HepG2 (cell line): ENCODE results near the gene SELL. TPM values are rescaled to one million over a fixed set of nuclear protein-coding genes. Genes with fewer than 3 reads are reported as not detected.

Experiments
- BCLAF1 ChIP-seq: fragments of 450-650 bp; IDR thresholded peaks from 2 replicates; pipeline ENCODE4 v1.6.1; 2017; ENCODE audit warnings: mild to moderate bottlenecking
- KDM2A ChIP-seq: sonication (generic); formaldehyde crosslinking; IDR thresholded peaks from 2 replicates; pipeline ENCODE4 v1.4.0; 2020; ENCODE audit warnings: low read depth, missing genetic modification reagents, borderline replicate concordance
- MTA3 ChIP-seq: sonication (generic); formaldehyde crosslinking; IDR thresholded peaks from 2 replicates; pipeline ENCODE4 v1.4.0; 2020; ENCODE audit warnings: missing genetic modification reagents
- PAX8 ChIP-seq: sonication (generic); formaldehyde crosslinking; IDR thresholded peaks from 2 replicates; pipeline ENCODE4 v1.8.0; 2022; ENCODE audit warnings: mild to moderate bottlenecking, missing genetic modification reagents, borderline replicate concordance
- POGZ ChIP-seq: sonication (generic); formaldehyde crosslinking; IDR thresholded peaks from 2 replicates; pipeline ENCODE4 v1.4.0; 2020; ENCODE audit warnings: mild to moderate bottlenecking, missing genetic modification reagents
- SMYD3 ChIP-seq: sonication (generic); formaldehyde crosslinking; IDR thresholded peaks from 2 replicates; pipeline ENCODE4 v1.8.1; 2023; ENCODE audit warnings: mild to moderate bottlenecking, missing genetic modification reagents
- SNRNP70 ChIP-seq: fragments of 200-400 bp; formaldehyde crosslinking; IDR thresholded peaks from 2 replicates; pipeline ENCODE4 v1.6.1; 2017; ENCODE audit warnings: mild to moderate bottlenecking, low read depth, low read length, moderate library complexity
- SRSF4 ChIP-seq: fragments of 200-400 bp; formaldehyde crosslinking; IDR thresholded peaks from one replicate; pipeline ENCODE4 v1.6.1; 2018; ENCODE audit warnings: mild to moderate bottlenecking, low read depth, low read length, moderate library complexity; ENCODE audit not compliant: poor library complexity, severe bottlenecking
- TCF7L2 ChIP-seq: IDR thresholded peaks from 2 replicates; pipeline ENCODE4 v1.6.1; 2011; ENCODE audit warnings: mild to moderate bottlenecking, low read depth, low read length, moderate library complexity
- TSC22D2 ChIP-seq: sonication (generic); formaldehyde crosslinking; IDR thresholded peaks from 2 replicates; pipeline ENCODE4 v1.5.1; 2020; ENCODE audit warnings: missing genetic modification reagents, mild to moderate bottlenecking, borderline replicate concordance
- ZNF354B ChIP-seq: sonication (generic); formaldehyde crosslinking; IDR thresholded peaks from 2 replicates; pipeline ENCODE4 v1.8.0; 2022; ENCODE audit warnings: mild to moderate bottlenecking, missing genetic modification reagents
- ZNF7 ChIP-seq: IDR thresholded peaks from 2 replicates; pipeline ENCODE4 v1.6.1; 2016; ENCODE audit warnings: missing biosample characterization, missing genetic modification reagents
- ZNF703 ChIP-seq: sonication (generic); formaldehyde crosslinking; IDR thresholded peaks from 2 replicates; pipeline ENCODE4 v1.5.1; 2020; ENCODE audit warnings: missing genetic modification reagents, mild to moderate bottlenecking, moderate library complexity, borderline replicate concordance
- polyA plus RNA-seq, 8 experiments: library from polyadenylated mRNA; depleted of rRNA in 3 of 8; stranded (reverse) in 7 of 8; unstranded in 1 of 8; fragments of >200 nt; fragmentation: Illumina TruSeq in 4 of 8; extraction: Trizol in 4 of 8; gene quantifications; 2 replicates each; pipeline versions ENCODE4 v1.2.1 to v1.2.3, GENCODE V29; 2011 to 2016; ENCODE audit warnings: low read depth in 4 of 8, missing spikeins in 1 of 8, mixed read lengths in 1 of 8; ENCODE audit not compliant: insufficient read depth in 1 of 8
- total RNA-seq, 5 experiments: library from RNA; depleted of rRNA; stranded (reverse); fragments of >200 nt; fragmentation: Illumina TruSeq; extraction: Trizol; gene quantifications; 2 replicates each; pipeline ENCODE4 v1.2.3, GENCODE V29; 2016; ENCODE audit warnings: low read depth in 1 of 5
- TF ChIP-seq, protein P1 (sequence below): sonication (generic); formaldehyde crosslinking; IDR thresholded peaks from 2 replicates; pipeline ENCODE4 v1.4.0; 2020; ENCODE audit warnings: missing genetic modification reagents
- TF ChIP-seq, protein P2 (sequence below): sonication (generic); formaldehyde crosslinking; IDR thresholded peaks from 2 replicates; pipeline ENCODE4 v1.5.0; 2020; ENCODE audit warnings: mild to moderate bottlenecking, missing genetic modification reagents, borderline replicate concordance
- TF ChIP-seq, protein P3 (sequence below): sonication (generic); formaldehyde crosslinking; IDR thresholded peaks from 2 replicates; pipeline ENCODE4 v1.4.0; 2020; ENCODE audit warnings: missing genetic modification reagents

SELL gene
- total and polyA plus RNA-seq, 2 of the 13 experiments (the other 11 are each of a cell fraction or from before 2014, with no cell fraction given): 0.13 to 0.18 TPM

DNA sequence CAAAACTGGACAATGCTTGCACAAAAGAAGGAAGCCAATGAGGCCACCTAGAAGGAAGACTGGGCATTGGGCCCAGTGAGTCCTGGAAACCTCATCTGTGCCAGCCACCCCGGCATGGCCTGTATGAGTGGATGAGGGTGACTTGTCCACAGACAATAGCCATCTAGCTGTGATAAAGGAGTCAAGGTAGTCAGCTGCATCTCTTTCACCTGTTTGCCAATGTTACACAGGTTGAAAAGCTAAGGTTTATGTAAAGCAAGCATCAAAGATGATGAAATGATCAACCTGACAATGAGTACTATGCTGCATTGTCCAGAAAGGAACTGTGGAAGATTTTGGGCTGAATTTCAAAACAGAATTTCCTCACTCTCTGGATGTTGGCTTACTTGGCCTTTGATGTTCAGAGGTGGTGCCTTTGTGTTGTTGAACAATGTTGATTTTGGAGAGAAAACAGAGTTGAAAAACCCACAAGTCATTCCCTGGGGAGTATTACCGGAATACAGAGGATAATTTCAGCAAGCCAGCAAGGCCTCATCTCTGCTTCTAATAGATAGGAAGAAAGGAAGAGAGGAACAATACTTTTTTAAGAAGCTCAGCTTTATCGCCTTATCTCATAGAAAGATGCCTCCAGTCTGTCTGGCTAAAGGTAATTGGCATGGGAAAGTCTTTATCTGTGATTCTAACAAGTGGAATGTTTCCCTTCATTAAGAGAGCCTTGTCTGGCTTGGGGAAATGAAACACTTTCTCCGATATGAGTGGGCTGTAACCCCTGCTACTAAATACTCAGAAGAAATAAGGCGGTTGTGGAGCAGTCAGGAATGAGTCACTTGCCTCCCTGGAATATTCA, 33.8 kb upstream of the SELL start (continued):
- TF ChIP-seq, protein P1, sequence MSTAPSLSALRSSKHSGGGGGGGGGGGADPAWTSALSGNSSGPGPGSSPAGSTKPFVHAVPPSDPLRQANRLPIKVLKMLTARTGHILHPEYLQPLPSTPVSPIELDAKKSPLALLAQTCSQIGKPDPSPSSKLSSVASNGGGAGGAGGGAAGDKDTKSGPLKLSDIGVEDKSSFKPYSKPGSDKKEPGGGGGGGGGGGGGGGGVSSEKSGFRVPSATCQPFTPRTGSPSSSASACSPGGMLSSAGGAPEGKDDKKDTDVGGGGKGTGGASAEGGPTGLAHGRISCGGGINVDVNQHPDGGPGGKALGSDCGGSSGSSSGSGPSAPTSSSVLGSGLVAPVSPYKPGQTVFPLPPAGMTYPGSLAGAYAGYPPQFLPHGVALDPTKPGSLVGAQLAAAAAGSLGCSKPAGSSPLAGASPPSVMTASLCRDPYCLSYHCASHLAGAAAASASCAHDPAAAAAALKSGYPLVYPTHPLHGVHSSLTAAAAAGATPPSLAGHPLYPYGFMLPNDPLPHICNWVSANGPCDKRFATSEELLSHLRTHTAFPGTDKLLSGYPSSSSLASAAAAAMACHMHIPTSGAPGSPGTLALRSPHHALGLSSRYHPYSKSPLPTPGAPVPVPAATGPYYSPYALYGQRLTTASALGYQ: 0 out of 2 replicates have a peak, but pooled peaks have one; percentile 51
- TF ChIP-seq SNRNP70: no peak
- TF ChIP-seq BCLAF1: no peak
- no peak for TF ChIP-seq MTA3 (CRISPR knock-in tag)
- TF ChIP-seq TCF7L2: peak; percentile 97
- TF ChIP-seq SMYD3 (CRISPR knock-in tag): no peak
- no peak for TF ChIP-seq ZNF7 (CRISPR knock-in tag)
- TF ChIP-seq, protein P2, sequence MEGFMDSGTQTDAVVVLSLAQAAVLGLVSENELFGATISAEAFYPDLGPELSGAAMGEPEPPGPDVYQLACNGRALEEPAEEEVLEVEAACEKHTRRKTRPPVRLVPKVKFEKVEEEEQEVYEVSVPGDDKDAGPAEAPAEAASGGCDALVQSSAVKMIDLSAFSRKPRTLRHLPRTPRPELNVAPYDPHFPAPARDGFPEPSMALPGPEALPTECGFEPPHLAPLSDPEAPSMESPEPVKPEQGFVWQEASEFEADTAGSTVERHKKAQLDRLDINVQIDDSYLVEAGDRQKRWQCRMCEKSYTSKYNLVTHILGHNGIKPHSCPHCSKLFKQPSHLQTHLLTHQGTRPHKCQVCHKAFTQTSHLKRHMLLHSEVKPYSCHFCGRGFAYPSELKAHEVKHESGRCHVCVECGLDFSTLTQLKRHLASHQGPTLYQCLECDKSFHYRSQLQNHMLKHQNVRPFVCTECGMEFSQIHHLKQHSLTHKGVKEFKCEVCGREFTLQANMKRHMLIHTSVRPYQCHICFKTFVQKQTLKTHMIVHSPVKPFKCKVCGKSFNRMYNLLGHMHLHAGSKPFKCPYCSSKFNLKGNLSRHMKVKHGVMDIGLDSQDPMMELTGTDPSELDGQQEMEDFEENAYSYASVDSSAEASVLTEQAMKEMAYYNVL: 0 out of 2 replicates have a peak, but pooled peaks have one; percentile 49
- TF ChIP-seq ZNF354B: no peak
- no peak for TF ChIP-seq PAX8
- TF ChIP-seq KDM2A (CRISPR knock-in tag): 0 out of 2 replicates have a peak, but pooled peaks have one; percentile 26
- no peak for TF ChIP-seq SRSF4
- peak; percentile 27; the same call in 1 of the 2 replicates for TF ChIP-seq POGZ (CRISPR knock-in tag)
- TF ChIP-seq, protein P3, sequence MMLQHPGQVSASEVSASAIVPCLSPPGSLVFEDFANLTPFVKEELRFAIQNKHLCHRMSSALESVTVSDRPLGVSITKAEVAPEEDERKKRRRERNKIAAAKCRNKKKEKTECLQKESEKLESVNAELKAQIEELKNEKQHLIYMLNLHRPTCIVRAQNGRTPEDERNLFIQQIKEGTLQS (CRISPR knock-in tag): peak; percentile 66; the same call in 1 of the 2 replicates
- no peak for TF ChIP-seq ZNF703
- TF ChIP-seq TSC22D2 (CRISPR knock-in tag): 0 out of 2 replicates have a peak, but pooled peaks have one; percentile 51
